ENCODE results near the gene MPP1.

The MPP1 gene

DNA sequence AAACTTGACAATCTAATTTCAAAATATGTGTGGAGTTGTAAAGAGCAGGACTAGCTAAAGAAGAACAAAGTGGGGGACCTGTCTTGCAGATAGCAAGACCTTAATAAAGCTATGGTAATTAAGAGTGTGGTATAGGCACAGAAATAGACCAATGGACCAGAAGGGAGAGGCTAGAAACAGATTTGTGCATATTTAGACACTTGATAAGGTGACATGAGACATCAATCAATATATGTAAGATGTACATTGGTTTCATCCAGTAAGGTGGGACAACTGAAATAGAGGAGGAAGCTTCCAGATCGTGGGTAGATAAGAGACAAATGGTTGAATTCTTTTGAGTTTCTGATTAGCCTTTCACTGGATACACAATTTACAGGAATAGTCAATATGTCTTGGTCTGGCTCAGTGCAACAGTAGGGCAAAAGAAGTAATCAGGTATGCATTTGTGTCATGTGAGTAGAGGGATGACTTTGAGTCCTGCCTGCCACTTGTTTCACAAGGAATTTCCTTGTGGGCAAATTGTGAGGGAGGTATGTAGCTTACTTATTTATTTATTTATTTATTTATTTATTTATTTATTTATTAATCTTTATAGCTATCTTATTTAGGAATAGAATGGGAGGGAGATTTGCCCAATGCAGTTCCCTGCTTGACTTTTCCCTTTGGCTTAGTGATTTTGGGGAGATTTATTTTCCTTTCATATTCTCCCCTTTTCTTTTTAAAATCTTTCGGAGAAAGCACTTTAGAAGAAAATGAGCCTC lies 7.2 kb upstream of the MPP1 start:
- DNase-seq, result no peak

DNA sequence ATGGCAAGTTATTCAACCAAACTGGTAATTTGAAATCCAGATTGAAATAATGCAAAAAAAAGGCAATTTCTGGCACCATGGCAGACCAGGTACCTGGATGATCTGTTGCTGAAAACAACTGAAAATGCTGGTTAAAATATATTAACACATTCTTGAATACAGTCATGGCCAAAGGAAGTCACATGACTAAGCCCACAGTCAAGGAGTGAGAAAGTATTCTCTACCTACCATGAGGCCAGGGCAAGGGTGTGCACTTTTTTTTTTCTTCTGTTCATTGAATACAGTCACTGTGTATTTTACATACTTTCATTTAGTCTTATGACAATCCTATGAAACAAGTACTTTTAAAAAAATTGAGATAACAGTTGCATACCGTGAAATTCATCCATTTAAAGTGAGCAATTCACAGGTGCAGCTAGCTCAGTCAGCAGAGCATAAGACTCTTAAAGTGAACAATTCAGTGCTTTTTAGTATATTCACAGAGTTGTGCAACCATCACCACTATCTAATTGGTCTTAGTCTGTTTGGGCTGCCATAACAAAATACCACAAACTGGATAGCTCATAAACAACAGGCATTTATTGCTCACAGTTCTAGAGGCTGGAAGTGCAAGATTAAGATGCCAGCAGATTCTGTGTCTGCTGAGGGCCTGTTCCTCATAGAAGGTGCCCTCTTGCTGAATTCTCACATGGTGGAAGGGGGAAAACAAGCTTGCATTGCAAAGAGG lies 4.8 kb upstream of the MPP1 start:
- no peak for DNase-seq

DNA sequence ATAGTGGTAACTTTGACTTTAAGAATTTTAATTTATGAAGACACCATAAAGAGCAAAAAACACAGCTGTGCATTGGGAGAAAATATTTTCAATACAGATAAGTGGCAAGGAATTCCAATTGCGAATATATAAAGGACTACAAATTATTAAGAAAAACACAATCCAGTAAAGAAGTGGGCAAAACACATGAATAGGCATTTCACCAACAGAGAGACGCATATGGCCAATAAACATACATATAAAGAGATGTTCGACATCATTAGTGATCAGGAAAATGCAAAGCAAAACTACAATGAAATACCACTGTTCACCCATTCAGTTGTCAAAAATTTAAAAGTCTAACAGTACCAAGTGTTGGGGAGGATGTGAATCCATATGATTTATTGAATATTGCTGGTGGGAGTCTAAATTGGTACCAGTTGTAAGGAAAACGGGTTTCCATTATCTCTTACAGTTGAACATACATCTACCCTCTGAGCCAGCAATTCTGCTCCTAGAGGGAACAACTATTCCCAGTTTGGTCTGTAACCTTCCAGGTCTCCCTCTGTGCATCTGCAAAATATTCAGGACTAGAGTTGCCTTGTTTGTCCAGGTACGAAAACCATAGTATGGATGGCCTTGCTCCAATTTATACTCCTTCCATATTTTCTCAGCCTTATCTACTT lies 1.7 kb upstream of the MPP1 start:
- DNase-seq, result no peak

DNA sequence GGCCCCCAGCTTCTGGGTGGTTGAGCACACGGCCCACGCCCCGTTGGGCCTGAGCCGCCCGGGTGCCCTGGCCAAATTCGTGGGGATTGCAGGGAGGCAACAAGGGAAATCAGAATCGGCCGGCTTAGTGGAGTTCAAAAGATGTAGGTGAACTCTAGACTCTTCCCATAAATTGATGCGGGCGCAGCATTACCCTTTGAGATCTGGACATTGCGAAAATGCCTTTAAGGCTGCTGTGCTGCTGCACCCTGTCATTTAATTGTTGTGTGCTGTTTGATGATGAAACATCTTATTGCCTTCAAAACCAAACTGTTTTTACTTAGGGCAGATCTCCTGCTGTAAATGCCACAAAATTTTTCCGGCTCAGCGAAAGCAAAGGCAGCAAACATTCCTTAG lies 409 bp upstream of the MPP1 start:
- DNase-seq, result no peak

DNA sequence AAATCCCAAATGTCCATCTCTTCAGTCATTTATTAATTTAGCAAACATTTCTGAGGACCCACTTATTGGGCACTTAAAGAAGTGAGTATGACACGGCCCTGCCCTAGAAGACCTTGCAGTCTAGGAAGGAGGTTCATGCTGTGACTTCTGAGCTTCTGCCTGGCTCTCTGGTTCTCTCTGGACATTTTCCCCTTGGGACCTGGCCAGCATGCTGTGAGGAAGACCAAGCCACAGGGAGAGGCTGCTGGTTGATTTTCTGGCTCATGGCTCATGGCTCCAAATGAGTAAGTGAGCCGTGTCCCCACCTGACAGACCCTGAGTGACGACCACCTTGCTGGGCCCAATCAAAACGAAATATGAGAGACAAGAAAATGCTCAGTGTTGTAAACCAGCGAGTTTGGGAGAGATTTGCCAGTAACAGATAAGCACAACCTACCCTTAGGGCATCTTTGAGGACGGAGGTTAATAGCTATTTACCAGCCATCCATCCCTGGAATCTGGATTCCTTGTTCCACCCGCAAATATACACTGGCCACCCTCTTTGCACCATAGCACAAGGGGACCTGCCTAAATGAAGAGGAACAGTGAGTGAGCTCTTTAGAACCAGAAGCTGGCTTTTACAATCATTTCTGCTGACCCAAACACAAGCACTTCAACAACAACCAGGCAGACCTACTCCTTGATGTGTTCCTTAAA lies 876 bp downstream of the MPP1 start:
- DNase-seq, result no peak

DNA sequence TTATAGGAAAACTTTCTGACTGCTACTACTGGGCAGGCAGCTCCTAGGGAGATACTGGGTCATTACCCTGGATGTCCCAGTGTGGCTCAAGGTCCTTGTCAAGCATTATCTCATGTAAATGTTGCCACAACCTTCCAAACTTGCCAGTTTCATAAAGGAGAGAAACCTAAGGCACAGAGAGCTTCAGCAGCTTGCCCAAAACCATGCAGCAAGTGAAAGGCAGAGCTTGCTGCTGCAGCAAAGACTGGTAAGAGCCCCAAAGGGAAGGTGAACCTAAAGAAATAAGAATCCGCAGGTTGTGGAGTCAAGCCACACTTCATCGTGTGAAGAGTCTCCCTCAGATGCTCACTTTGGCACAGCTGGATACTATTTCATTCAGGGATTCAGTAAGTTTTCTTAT lies 2.3 kb downstream of the MPP1 start:
- DNase-seq, result no peak

DNA sequence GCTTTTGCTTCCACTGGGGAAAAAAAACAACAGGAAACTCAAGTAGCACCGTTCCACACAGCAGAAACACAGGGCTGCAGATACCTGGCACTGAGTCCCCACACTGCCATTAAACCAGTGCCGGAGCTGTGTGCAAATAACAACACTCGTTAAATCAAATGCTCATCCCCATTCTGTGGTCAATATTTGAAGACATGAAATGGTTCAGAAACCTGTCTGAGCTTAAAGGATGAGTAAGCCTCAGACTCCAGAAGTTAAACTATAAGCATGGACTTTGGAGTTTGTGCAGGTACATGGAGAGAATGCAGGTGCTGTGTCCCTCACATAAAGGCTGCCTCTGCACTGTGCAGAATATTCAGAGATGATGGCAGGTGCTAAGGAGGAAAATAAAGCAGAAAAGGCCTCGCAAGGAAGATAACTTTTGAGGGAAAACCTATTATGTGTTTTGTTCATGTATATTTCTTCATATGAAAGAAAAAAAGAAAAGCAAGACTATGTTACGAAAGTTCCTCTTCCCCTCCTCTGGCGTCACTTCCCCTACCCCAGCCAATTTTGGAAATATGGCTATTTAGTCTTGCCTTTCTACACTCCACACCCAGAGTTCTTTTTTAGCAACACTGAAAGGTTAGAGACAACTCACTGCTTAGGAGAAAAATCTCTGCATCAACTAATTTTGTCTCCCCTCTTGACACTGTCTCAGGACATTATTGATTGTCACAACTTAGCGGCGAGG lies 4.6 kb downstream of the MPP1 start:
- no peak for DNase-seq

DNA sequence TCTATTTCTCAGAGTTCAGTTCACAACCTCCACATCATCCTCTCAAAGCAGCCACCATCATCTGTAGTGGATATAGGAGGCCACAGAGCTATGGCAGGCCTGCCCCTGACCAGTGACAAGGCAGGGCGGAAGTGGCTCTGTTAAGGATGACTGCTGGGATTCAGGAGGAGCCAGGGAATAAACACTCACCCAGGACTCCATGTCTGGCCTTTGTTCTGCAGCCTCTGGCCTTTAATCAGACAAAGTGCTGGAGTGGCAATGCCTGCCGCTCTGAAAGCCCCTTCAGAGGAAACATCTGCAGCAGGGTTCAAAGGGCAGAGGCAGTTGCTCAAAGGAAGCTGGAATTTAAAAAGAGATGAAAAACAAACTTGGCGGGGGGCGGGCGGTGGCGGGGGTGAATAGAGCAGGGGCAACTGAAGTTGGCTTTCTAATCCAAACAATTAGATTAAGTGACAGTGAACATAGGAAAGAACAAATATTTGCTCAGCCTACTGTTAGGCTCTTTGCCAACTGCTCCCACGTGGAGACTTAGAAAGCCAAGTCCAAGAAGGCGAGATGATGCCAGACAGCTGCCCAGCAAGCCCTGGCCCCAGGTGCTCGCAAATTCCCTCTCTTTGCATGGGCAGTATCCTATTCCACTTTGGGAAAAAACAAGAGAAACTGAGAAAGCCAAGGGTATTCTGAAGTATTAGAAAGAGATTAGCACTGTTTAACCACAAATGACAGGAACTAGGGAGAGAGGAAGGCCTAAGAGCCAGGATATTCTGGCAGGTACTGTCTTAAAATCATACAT lies 5.5 kb downstream of the MPP1 start:
- DNase-seq, result no peak

DNA sequence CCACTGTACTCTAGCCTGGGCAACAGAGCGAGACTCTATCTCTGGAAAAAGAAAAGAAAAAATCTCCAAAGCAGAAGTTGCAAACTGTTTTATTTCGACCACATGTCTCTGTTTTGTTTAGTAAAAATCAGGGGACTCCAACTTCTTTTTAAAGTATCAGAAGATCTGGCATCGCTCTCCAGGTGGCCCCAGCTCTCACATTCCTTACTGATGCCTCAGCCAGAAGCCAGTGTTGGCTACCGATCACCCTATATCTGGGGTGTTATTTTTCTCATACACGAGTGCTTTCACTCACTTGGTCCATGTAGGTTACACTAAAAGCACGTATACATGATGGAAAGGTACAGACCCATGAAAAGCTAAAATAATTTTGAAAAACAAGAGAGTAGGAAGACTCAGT lies 8.3 kb downstream of the MPP1 start:
- no peak for DNase-seq

DNA sequence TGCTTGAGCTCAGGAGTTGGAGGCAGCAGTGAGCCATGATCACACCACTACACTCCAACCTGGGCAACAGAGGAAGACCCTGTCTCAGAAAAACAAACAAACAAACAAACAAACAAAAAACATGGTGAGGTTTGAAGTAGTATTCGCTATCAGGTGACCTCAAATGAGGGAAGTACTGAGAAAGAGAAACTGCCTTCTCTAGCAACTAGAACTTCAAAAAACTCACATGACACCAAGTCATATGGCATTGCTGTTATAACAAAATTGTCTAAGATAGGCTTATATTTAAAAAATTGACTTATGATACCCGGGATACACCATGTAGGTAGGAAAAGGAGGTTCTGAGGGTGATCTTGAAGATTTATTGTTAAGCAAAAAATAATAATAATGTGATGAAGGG lies 10.3 kb downstream of the MPP1 start:
- no peak for DNase-seq

DNA sequence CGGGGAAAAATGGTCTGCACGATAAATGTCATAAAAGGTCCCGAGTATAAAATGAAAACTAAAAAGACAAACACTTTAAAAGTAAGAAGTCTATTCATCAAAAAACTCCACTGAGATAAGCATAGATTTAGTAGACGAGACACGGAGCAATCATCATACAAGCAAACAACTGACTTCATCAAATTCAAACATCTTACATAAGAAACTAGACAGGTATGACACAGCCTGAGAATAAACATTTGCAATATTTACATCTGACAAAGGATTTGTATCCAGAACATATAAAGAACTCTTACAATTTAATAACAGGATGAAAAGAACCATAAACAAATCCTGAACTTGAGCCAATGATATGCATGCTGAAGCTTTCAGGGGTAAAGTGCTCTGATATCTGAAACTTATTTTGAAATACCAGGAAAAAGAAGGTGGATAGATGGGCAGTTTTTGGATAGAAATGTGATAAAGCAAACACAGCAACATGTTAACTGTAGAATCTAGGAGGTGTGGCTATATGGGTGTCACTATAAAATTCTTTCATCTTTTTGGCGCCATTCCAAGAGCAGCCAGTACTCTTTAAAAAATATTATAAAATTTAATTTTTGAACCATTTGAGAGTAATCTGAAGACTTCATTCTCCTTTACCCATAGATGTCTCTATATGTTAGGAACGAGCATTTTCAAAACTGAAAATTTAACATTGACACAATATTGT lies 12.0 kb downstream of the MPP1 start:
- DNase-seq, result no peak

DNA sequence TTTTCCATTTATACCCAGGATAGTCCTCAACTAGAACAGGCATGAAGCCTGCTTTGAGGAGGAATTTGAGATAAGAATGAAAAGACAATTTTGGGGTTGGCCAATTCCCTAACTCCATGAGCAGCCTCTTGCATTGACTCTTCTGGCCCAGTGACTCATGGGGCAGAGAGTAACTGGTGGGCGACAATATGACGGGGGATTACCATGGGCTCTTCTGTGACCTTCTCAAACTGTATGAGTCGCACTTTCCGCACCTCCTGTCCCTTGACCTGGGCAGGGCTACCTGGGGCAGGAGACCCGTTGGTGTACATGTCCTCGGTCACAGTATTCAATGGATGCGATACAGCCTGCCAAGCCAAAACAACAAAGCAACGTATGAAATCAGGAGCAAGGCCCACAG lies 13.3 kb downstream of the MPP1 start:
- no peak for DNase-seq

DNA sequence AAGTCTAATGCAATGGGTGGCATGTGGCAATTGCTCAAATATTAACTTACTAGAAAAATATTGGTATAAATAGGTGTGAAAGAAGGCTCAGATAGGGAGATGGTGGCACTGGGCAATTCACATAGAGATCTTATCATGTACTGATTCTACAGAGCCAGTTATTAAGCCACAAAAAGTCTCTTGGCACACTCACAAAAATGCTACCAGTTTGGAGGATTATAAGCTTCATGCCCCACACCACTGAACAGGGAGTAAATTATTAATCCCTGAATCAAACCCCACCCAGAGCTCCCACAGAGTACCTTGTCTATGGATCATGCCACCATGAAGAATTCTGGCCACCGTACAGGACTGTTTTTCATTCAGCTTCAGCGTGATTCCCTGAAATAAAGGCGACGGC lies 13.8 kb downstream of the MPP1 start:
- DNase-seq, result no peak

DNA sequence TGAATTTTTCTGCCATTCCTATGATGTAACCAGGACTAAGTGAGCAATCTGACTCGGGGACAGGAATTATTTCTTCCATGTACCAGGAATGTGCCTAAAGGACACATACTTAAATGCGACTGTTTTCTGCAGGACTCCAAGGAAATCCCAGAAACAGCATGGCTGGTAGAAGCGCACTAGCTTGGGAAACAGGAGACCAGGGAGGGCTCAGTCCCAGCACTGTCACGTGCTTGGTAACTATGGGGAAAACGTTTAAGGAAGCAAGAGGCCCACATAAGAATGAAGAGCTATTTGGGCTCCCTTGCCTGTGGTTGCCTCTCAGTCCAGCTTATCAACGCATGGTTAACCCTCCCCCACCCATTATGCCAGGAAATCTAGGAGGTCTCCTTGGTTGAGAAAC lies 19.6 kb downstream of the MPP1 start:
- no peak for DNase-seq

DNA sequence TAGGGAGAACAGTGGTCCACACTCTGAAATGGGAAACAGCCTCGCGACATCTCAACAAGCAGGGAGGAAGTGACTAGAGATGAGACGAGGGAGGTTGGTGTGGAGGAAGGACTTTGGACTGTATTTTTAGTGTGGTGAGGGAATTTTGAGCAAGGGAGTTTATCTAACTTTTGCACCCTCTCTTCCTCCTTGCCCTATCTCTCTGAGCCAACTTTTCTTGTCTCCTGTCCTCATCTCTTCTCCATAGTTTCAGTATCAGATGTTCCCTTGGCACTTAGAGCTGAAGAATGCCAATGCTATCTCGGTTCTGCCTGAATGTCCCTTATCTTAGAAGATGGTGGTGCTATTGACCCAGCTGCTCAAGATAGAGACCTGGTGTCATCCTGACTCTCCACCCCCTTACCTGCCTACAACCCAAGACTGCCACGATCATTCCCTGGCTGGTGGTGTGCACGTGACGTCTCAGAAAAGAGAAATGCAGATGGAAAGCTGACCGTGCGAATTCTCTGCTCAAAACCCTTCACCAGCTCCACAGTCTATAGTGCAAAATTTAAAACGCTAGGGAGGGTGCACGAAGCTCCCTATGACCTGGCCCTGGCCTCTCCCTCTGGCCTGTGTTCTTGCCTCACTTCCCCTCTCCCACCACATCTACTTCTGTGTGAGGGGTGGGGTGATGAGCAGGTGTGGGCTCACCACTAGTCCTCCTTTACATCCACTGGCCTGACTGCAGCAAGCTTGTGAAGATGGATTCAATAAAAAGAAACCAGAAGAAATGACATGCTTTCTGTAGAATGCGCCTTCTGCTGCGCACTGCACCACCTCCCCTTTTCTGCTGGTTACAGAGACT lies 20.9 kb downstream of the MPP1 start:
- no peak for DNase-seq

DNA sequence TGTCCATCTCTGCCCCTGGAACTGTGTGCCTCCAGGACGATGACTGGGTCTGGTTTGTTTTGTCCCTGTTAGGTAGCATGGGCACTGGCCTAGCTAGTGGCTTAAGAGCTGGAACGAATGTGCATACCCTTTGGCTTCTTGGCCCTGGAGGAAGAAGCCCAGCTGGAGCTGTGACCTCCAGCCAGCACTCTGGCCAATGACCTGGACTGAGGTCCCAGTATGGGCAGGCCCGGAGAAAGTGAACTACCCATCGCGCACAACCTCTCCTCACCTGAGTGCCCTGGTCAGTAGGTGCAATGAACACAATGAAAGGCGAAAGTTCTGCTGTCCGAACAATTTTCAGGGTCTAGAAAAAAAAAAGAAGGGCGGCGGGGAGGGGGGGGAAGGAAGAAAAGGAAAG lies 24.3 kb downstream of the MPP1 start:
- no peak for DNase-seq

DNA sequence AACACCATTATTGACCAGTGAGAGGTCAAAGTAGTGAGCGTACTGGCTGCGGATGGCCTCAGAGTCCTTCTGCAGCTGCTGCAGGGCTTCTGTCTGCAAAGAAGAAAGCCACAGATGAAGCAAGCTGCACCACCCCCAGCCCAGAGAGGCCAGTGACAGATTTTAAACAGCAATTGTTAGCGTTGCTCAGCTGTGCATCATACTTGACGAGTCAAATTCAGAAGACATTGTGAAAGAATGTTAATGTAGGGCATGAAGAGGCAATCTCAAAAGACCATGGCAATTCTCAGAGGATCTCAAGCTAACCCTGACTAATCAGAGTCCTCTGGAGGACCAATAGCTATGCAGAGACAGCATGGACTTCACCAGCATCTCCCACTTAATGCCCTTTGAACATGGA lies 26.0 kb downstream of the MPP1 start:
- no peak for DNase-seq

DNA sequence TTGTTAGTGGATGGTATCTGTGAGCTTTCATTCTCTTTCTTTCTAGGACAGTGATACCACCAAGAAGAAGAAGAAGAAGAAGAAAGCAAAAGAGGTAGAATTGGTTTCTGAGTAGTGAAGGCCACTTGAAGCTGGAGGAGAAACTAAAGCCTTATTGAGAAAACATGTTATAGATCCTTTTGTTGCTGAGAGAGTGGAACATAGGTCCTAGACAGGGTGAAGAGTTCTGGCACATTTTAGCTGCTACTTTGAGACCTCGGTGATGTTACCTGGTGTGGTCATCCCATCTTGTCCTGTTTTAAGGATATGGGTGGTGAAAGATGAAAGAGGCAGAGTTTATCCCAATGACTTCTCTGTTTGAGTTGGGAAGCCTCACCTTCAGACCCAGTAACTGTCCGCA lies 28.5 kb downstream of the MPP1 start:
- DNase-seq, result no peak

DNA sequence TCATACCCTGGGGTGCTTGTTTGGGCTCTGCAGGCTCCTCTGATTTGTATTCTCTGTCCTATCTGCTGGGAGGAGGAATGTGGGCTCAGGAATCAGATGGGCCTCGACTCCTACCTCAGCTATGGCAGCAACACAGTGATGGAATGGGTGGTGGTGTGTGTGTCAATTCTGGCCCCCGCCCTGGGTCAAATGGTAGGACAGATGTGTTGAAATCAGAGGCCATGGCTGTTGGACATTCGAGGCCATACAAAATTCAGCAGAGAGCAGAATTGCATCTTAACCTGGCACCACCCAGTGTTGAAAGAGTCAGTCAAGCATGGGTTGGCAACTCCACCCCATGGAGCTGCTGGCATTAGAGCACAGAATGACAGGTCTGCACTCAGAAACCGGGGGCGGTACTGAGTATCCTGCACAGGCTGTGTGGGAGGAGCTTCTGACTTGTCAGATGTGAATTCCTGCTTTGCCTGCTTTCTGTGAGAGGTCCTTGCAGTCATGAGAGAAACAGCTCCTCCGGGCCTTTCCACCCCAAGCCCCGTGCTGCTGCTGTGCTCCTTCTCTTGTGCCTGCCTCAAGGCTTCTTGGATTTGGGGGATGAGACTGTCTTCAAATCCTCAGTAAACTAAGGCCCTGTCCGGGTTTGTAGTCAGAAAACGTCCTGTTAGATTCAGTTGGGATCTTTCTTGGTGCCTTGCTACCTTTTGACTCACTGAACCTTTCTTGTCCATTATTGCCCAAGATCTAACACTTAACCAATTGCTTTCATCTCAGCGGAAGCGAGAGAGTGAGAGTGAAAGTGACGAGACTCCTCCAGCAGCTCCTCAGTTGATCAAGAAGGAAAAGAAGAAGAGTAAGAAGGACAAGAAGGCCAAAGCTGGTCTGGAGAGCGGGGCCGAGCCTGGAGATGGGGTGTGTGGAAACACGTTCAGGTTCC lies 29.6 kb downstream of the MPP1 start:
- peak; percentile 6 for DNase-seq

All from RPMI8226 (cell line).